ENCODE results near the gene GATD1.

GATD1 gene, protein sequence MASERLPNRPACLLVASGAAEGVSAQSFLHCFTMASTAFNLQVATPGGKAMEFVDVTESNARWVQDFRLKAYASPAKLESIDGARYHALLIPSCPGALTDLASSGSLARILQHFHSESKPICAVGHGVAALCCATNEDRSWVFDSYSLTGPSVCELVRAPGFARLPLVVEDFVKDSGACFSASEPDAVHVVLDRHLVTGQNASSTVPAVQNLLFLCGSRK

DNA sequence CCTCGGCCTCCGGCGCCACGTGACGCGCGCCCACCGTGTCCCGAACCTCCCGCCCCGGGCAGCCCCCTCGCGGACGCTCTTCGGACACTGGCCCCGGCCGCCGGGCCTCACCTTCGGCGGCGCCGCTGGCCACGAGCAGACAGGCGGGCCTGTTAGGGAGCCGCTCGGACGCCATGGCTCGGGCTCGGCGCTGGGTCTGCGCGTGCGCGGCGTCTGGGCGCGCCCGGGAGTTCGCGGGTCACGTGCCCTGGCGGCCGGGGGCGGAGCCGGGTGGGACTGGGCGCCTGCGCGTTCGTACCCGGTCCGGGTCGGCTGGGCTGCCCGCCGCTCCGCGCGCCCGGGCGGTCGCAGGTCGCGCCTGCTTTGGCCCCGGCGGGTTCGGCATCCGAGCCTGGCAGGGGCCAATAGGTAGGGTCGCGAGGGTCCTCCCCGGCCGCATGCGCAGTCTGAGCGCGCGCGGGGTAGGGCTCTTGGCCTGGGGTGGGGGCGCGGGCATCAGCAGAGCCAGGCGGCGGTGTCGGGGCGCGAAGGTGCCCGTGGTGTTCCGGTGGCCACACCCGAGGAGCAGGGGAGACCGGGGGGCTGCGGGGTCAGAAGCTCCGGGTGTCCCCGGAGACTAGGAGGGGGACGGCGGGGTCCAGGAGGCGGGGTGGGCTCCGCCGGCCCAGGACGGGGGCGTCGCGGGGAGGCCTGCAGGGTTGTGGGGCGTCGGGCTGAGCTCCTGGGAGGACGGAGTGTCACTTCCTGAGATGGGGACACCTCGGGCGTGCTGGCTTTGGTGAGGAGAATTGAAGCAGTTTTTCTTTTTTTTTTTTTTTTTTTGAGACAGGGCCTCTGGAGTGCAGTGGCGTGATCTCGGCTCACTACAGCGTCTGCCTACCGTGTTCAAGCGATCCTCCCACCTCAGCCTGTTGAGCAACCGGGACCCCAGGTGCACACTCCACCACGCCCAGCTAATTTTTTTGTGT lies at the start of gene GATD1:
TSS of gene GATD1 (minus strand) at position 200 of the 968 bp plus-strand sequence. CDS start at position 175, 25 bp downstream.
- DNase-seq: peak; percentile 57

DNA sequence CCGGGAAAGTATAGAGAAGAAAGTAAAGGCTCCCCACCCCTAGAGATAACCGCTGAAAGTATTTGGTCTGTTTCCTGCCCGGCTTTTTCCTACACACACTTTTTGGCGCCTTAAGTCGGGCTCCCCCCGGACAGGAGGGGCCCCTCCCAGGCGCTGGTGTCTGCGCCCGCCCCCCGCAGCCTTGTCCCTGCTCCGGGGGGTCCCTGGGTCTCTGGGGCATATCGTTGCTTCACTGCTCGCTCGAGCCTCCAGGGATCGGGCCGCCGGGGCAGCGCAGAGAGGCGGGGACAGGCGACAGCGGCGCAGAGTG lies 49.5 kb upstream of the GATD1 start:
- DNase-seq: no peak

DNA sequence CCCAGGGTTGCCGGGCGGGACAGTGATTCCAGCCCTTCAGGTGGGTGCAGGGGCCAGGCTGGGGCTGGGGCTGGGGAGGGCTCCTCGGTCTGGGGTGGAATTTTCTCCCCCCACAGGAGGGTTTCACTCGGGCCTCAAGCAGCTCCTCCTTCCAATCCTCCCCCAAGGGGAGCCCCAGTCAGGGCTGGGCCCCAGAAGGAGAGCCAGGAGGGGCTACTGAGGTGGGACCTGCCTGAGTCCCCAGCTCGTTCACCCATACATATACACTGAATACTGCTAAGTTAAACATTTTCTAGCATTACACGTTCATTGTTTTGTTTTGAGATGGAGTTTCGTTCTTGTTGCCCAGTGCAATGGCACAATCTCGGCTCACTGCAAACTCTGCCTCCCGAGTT lies 48.9 kb upstream of the GATD1 start:
- DNase-seq: no peak

DNA sequence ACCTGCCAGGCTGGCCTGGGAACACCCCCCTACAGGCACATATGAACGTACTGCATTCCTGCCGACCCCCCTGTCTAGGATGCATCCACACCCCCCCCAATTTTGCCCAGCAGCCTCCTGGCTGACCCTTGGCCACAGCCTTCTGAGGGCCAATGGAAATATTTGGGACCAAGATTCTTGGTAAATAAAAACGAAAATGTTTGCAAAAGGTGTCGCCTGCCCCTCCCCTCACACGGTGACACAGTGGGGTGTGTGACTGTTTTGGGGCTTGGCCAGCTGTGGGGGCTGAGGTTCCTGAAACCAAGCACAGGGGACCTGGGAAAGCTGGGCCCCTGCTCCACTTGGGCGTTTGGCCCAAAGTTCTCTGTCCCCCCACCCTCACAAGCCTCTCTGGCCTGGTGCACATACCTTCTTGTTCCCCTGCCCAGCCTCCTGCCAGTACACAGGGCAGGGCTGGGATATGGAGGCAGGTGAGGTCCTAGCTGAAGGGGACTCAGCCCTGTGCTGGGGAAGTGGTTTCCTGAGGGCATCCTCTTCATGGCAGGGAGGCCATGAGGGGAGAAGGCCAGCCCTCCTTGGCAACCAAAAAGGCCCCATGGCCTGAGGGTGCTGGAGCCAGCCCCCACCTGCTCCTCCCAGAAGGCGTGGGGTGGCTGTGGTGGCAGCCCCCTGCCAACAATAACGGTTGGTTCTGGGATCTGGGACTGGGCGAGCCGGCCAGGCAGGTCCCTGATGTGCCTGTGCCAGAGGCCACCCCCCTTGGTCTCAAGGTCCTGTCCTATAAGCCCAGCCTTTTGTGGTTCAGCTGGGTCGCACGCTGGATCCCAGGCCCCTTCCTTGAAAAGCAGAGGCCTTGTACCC lies 48.3 kb upstream of the GATD1 start:
- no peak for DNase-seq

DNA sequence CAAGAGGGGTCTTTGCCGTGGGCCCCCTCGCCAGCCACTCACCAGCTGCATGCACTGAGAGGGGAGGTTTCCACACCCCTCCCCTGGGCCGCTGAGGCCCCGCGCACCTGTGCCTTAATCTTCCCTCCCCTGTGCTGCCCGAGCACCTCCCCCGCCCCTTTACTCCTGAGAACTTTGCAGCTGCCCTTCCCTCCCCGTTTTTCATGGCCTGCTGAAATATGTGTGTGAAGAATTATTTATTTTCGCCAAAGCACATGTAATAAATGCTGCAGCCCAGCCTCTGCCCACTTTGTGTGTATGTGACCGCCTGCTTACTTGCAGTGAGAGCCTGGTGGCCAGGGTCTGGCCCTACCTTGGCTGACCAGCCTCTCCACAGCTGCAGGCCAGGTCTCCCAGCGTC lies 47.7 kb upstream of the GATD1 start:
- DNase-seq: no peak

DNA sequence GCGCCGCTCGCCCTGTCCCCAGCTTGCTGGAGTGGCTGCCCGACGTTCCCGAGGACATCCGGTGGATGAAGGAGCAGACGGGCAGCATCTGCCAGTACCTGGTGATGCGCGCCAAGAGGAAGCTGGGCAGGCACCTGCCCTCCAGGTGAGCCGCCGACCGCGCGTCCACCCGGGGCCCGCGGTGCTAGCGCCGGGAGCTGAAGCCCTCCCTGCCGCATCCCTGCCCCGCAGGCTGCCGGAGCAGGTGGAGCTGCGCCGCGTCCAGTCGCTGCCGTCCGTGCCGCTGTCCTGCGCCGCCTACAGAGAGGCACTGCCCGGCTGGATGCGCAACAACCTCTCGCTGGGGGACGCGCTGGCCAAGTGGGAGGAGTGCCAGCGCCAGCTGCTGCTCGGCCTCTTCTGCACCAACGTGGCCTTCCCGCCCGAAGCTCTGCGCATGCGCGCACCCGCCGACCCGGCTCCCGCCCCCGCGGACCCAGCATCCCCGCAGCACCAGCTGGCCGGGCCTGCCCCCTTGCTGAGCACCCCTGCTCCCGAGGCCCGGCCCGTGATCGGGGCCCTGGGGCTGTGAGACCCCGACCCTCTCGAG lies 47.1 kb upstream of the GATD1 start:
- DNase-seq: no peak

DNA sequence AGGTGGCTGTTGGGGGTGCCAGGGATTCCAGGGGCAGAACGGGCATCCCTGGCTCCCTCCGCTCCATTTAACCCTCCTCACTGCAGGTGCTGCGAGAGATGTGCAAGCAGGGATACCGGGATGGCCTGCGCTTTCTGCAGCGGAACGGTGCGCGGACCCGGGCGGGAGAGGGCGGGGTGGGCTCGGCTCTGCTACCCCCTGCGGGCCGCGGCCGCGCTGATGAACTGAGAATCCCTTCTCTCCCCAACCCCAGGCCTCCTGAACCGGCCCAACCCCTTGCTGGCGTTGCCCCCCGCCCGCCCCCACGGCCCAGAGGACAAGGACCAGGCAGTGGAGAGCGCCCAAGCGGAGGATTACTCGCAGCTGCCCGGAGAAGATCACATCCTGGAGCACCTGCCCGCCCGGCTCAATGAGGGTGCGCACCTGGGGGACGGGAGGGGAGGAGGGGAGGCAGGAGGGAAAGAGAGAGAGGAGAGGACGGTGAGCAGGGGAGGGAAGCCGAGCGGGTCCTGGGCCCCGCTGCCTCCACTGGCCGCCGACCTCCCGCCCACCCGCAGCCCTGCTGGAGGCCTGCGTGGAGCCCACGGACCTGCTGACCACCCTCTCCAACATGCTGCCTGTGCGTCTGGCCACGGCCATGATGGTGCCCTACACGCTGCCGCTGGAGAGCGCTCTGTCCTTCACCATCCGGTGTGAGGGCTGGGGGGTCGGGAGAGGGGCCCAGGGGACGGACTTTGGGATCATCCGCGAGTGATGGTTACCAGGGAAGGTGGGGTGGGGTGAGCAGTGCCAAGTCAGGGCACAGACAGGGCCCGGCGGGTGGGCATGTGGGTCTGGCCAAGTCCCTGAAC lies 46.4 kb upstream of the GATD1 start:
- DNase-seq: no peak

DNA sequence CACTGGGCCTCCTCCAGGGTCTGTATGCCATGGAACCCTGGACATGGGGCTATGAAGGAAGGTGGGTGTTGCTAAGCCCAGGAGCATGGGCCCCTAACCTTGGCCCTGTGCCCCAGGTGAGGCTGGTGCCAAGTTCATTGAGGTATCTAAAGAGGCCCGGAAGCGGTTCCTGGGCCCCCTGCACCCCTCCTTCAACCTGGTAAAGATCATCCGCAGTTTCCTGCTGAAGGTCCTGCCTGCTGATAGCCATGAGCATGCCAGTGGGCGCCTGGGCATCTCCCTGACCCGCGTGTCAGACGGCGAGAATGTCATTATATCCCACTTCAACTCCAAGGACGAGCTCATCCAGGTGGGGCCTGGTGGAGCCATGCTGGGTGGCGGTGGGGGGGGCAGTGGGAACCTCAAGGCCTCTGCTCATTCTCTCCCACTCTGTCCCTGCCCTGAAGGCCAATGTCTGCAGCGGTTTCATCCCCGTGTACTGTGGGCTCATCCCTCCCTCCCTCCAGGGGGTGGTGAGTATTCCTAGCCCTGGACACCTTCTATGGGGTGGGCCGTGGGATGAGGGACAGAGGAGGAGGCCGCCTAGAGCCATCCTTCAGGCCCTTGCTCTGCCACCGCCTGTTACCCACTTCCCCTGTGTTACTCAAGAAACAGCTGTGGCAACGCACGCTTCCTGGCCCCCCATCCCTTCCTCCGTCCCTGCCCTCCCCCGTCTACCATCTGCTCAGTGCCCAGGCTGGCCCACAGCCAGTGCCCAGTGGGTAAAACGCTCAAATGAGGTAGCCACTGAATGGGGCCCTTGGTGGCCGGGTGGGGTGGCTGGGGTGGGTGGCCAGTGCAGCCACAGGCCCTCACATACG lies 44.5 kb upstream of the GATD1 start:
- DNase-seq: no peak

DNA sequence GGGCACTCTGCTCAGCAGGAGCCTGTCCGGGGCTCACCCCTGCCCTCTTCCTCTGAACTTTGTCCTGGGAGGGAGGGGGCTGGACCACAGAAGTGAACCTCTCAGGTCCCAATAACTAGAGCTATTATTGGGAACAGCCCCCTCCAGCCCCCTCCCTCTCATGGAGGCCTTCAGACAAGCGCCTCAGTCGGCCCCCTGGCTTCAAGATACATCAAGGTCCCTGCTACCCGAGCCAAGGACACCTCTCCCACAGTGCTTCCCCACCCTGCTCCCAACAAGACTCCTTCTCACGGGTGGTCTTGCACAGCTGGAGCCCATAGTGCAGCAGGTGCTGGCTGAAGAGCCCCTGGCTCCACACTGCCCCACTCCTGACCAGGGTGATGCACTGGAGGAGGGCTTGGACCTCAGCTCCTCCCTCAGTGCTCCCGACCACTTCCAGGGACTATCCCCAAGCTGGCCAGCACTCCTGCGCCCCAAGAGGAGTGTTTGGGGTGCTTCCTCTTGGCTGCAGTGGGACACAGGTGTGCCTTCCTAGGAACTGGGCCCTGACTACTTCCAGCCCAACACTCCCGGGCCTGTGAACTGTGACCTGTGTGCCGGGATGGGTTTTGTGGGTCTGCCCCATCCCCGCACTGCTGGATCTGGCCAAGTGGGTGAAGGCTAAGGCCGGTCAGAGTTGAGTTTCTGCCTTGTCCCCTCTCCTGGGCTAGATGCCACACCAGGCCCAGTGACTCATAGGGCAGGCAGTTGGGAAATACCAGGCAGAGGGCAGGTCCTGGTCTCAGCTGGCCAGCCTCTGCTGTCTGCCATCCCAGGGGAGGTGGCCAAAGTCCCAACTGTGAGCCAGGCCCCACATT lies 43.6 kb upstream of the GATD1 start:
- no peak for DNase-seq

DNA sequence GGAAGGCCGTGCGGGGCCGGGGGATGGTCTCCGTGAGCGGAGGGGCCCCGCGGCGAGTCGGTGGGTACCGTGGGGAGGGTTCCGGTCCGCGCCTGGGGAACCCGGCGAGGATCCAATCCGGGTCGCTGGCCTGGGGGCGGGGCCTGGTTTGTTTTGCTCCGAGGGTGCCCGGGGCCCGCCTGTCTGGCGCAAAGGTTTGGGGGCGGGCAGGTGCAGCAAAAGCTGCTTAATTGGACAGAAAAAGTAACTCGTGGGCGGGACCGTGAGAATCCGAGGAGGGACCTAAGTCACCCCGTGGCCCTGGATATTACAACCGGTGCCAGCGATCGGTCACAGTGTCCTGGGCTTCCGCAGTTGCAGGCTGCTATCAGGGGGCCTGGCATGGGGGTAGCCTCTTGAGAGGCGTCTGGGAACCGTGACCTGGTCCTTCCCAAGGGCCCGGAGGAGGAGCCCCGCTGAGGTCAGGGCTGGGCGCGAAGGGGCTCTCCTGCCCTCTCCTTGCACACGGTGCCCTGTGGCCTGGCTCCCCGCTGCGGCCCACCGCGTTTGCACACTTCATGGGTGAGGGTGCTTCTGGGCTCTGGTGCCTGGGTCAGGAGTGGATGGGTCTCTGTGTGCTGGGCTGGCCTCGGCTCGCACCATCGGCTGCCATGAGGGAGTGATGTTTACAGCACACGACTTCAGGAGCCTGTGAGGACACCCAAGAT lies 42.8 kb upstream of the GATD1 start:
- no peak for DNase-seq

DNA sequence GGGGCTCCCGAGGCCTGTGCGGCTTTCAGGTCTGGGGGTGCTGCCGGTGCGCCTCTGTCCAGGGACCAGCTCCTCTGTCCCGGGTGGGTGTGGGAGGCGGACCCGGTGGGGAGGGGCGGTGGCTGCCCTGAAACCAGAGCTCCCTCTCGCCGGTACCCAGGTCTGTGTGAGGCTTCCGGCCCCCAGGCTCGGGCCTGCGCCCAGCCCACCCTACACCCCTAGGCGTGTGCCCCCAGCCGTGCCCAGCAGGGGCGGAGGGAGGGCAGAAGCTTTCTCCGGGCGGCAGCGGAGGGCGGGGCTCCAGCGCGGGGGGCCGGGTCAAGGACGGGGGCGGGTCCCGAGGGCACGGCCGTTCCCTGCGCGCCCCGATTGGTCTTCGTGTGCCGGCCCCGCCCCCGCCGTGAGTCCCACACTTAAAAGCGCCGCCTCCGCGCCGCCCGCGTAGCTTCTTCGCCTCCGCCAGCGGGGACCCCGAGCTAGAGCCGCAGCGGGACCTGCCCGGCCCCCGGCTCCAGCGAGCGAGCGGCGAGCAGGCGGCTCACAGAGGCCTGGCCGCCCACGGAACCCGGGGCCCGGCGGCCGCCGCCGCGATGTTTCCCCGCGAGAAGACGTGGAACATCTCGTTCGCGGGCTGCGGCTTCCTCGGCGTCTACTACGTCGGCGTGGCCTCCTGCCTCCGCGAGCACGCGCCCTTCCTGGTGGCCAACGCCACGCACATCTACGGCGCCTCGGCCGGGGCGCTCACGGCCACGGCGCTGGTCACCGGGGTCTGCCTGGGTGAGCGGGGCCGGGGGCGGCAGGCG lies 42.0 kb upstream of the GATD1 start:
- peak; percentile 64 for DNase-seq

DNA sequence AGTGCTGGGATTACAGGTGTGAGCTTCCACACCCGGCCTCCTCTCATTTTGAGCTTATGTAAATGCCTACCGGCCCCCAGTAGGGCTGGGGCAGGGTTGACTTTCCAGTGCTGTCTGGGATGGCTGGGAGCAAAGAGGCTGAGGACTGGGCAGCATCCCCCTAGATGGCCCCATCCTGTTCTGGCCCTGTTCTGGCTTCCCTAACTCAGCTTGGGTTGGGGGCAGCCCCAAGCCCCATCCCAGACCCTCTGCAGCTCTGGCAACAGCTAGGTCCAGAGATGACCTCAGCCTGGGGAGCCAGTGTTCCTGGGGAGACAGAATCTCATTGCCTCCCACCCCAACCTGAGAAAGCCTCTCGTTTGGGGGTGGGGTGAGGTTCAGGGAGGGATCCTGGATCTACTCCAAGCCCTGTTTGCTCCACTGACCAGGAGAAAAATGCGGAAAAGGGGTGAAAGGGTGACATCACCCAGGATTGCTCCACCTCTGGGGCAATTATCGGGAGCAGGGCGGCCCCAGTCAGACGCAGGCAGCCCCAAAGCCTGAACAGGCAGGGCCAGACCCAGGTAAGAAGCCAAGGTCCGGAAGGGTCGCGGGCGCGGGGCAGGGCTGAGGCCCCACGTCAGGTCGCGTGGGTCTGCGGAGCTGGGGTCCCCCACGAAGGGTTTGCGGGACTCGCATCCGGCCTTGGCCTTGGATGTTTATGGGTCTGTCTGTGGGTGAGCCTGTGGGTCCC lies 41.3 kb upstream of the GATD1 start, which contains the start of gene PNPLA2:
TSS of gene PNPLA2 (plus strand) at position 519 of the 733 bp plus-strand sequence. CDS start 805 bp downstream, outside the sequence.
- DNase-seq: no peak

DNA sequence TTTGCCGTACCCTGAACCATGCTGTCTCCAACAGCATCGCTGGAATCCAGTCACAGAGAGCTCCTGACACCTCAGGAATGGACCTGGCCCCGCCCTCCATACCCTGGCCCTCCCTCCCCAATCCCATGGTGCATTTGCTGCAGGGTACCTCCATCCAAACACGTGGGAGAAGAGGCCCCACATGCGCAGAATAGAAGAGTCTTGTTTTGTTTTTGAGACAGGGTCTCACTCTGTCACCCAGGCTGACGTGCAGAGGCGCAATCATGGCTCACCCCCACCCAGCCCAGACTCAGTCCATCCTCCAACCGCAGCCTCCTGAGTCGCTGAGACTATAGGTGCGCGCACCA lies 39.1 kb upstream of the GATD1 start:
- DNase-seq: no peak

DNA sequence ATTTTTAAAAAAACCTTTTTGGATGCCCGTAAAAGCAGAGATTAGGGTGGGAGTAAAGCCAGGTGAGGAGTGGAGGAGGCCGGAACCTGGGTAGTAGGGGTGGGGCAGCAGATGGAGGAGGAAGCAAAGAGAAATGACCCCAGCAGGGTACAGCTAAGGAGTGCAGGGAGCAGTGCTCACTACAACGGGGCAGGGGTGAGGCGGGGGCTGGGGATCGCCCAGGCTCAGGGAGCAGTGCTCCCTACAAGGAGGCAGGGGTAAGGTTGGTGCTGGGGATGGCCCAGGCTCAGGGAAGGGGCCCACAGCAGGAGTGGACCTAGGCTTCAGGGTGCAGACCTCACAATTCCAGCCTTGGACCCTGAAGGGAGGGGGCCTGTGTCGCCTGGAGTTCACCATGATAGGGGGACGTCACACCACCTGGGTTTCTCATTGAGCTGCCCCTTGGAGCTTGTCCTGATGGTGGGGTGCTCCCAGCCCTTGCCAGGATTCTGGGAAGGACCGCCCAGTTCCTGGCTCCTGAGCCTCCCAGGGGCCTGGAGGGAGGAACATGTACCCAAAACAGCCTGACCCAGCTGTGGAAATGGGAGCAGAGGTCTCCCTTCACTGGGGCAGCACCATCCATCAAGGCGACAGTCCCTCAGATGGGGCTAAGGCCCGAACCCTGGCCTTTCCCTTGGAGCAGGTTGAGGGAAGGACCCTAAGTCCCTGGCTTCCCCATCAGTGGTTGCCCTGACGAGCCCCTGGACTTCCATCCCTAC lies 38.6 kb upstream of the GATD1 start:
- no peak for DNase-seq

DNA sequence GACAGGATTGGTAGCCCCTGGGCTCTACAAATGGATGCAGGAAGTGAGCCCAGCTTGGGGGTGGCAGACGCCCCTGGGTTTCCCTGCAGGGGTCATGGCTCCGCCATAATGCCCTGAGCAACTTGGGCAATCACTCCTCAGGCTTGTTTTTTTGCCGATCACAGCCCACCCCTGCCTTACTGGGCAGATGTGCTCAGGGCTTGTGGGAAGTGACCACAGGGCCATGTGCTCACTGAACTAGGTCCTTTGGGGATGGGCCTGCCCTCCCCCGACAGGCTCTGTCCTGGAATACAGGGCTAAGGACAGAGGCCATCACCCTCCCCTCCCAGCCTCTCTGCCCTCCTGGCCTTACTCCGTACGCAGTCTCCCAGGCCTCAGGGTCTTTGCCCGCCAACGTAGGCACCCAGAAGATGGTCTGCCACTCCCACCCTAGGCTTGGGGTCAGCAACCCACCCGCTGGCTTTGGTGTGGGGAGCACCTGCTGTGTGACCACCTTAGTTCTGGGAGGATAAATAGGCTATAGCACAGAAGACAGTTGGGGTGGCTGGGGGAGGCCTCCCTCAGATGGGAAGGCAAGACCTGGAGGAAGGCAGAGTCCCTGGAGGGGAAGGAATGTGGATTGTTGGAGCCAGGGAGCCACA lies 36.3 kb upstream of the GATD1 start:
- no peak for DNase-seq

DNA sequence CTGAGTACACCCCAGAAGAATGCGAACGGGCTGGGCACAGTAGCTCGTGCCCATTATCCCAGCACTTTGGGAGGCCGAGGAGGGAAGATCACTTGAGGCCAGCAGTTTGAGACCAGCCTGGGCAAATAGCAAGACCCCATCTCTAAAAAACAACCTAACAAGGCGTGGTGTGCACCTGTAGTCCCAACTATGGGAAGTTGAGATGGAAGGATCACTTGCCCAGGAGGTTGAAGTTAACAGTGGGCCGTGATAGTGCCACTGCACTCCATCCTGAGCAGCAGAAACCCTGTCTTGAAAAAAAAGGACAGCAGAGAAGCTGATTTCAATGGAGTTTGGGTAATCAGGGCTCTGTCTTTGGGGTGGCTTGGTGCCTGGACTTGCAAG lies 35.8 kb upstream of the GATD1 start:
- DNase-seq: no peak

DNA sequence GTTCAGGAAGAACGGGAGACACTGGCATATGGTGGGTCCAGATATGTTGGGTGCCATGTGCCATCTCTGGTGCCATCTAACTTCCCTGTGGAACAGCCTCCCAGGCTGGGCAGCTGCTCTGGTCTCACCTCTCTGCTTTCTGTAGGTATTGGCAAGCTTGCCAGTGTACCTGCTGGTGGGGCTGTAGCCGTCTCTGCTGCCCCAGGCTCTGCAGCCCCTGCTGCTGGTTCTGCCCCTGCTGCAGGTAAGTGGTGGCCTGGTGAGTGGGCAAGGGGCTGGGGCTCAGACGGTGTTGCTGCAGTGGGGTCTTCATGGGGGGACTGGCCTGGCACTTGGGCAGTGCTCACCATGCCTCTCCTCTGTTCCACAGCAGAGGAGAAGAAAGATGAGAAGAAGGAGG lies 35.1 kb upstream of the GATD1 start:
- no peak for DNase-seq

Measured in NCI-H1694 treated with DMSO at 0.1 percent for 48 hours (cell line).